CD4-positive, alpha-beta T cell treated with Interferon alpha-2 for 1 hour (primary cell): ENCODE measurements around the gene SLC25A43.
A peak's percentile ranks its signal among the peaks of the same experiment; 100 is the strongest.
"Not testable (repeated sequence)": the region's sequence is repeated elsewhere in the genome, so short reads cannot be mapped to it uniquely, and the experiment has no call there.

Experiments
- DNase-seq, 2 donors: peaks; one replicate each; pipeline ENCODE4 v3.0.0-alpha.2; 2020 to 2022

The SLC25A43 gene

DNA sequence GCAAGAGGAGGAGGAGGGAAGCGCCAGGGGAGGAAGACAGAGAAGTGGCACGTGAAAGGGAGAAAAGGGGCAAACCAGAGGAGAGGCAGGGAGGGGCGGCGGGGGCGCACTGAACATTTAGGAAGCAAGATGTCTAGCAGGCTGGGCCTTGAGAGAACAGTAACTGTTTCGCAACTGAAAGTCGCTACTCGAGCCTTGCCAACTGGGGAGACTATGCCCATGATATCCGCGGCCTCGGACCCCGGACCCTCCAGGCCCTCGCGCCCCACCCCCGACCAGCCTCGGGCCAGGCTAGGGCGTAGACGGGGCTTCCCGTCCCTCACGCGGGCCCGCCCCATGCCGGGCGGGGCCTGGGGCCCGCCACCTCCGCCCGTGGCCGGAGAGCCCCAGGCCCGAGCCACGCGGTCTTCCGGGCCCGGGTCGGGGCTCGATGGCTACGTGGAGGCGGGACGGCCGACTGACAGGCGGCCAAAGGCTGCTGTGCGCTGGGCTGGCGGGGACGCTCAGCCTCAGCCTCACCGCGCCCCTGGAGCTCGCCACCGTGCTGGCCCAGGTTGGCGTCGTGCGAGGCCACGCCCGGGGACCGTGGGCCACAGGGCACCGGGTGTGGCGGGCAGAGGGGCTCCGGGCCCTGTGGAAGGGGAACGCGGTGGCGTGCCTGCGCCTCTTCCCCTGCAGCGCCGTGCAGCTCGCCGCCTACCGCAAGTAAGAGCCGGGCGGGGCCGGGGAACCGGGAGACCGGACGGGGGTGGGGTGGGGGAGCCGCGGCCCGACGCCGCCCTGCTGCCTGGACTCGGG is at the start of gene SLC25A43:
Gene SLC25A43, plus strand, starts transcription at position 363 of the 798 bp plus-strand sequence. Its CDS starts 68 bp downstream, at position 431.
- DNase-seq, result peak in 1 of 2 donors; percentile 34

DNA sequence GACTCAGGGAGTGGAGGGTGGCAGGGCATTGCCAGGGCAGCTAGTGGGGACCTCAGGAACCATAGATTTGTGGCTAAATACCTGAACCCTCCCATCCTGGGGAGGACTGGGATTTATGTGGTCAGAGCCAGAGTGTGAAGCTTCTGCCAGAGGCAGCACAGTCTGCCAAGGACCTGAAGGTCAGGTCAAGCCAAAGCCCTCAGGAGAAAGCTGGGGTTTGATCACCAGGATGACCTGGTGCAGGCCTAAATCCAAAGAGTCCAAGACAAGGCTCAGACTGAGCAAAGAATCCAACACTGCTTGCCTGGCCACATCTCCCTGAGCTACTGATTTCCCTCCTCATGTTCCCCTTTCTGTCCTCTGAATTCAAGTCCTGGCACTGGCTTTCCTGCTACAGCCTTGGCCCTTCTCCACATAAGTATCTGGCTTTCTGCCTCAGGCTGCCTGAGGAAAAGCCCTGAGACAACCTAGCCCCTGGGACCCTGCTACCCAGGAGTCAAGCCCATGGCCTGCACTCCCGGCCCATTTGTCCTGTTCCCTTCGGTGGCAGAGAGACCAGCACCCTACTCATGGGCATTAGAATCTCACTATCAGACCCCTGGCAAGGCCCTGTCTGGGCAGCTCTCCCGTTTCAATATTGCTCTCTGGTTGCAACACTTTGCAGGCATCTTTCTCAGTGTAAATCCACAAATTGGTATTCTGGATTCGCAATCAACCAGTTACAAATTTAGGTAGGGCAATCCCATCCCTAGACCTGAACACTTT is 39.3 kb upstream of the SLC25A43 start:
- DNase-seq, result no peak

DNA sequence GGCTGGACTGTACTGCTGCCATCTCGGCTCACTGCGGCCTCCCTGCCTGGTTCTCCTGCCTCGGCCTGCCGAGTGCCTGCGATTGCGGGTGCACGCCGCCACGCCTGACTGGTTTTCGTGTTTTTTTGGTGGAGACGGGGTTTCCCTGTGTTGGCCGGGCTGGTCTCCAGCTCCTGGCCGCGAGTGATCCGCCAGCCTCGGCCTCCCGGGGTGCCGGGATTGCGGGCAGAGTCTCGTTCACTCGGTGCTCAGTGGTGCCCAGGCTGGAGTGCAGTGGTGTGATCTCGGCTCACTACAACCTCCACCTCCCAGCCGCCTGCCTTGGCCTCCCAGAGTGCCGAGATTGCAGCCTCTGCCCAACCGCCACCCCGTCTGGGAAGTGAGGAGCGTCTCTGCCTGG is 37.7 kb upstream of the SLC25A43 start:
- not testable (repeated sequence) for DNase-seq

DNA sequence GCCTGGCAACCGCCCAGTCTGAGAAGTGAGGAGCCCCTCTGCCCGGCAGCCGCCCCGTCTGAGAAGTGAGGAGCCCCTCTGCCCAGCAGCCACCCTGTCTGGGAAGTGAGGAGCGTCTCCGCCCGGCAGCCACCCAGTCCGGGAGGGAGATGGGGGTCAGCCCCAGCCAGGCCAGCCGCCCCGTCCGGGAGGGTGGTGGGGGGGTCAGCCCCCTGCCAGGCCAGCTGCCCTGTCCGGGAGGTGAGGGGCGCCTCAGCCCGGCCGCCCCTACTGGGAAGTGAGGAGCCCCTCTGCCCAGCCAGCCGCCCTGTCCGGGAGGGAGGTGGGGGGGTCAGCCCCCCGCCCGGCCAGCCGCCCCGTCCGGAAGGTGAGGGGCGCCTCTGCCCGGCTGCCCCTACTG is 37.1 kb upstream of the SLC25A43 start:
- DNase-seq, result not testable (repeated sequence)

DNA sequence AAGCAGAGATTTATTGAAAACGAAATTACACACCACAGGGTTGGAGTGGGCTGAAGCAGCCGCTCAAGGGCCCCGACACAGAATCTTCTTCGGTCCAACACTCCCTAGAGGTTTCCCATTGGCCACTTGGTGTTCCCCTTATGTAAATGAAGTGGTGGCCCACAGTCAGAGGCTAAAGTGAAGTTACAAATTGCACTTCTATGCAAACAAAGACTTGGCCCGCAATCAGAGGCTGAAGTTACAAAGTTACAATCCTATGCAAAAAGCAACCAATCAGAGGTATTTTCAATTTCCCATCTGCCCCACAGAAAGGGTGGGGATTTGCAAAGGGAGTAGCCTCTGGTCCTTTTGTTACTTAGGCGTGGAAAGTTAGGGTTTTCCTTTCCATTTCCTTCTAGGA is 35.7 kb upstream of the SLC25A43 start:
- DNase-seq, result no peak

DNA sequence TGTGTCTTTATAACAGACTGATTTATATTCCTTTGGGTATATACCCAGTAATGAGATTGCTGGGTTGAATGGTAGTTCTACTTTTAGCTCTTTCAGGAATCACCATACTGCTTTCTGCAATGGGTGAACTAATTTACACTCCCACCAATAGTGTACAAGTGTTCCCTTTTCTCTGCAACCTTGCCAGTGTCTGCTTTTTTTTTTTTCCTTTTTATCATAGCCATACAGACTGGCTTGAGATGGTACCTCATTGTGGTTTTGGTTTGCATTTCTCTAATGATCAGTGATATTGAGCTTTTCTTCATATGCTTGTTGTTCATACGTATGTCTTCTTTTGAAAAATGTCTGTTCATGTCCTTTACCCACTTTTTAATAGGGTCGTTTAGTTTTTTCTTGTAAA is 27.3 kb upstream of the SLC25A43 start:
- not testable (repeated sequence) for DNase-seq

DNA sequence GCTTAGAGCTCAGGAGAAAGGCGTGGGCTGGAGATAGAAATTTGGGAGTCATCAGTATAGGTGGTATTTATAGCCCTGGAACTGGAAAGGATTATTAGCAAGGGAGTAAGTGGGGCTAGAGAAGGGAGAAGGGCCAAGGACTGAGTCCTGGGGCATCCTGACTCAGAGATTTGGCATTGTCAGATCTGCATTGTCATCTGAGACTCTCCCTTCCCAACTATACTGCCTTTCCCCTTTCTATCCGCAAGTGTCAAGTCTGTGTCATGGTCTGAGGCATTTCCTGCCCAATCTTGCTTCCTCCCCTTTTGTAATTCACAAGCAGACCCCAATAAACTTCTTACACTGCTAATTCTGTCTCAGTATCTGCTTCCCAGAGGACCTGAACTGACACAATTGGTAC is 24.4 kb upstream of the SLC25A43 start:
- DNase-seq, result no peak

DNA sequence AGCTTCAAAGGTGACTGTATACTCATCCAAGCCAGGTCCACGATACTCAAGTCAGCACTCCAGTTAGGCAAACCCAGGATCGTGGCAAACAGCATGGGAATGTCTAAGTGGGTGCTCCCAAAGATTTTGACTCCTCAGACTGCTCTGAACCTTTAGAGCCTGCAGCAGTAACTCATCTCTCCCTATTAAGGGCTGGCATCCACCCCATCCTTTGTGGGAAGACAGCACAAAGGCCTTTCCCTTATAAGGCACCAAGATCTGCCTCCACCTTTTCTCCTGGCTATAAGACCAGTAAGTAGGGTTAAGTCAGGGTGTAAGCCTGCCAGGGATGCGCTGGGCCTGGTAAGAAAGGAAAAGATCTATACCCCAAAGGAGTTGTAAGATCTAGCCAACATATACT is 23.6 kb upstream of the SLC25A43 start:
- DNase-seq, result no peak

DNA sequence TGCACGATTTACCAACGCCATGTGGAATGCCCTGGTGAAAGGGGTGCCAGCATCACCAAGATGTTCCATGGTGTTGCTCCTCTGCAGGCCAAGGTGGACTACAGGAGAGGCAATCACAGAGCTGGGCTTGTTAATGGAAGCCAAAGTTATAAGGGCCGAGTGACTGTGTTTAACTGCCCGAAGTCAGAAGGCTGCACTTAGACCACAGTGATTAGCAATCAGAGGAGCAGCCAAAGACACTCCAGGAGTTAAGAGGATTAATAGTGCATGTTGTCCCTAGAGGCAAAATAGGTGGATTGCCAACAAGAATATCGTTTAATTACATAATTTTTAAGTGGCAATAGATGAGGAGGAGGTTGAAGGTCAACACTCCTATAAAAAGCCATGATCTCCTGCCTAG is 22.8 kb upstream of the SLC25A43 start:
- no peak for DNase-seq

DNA sequence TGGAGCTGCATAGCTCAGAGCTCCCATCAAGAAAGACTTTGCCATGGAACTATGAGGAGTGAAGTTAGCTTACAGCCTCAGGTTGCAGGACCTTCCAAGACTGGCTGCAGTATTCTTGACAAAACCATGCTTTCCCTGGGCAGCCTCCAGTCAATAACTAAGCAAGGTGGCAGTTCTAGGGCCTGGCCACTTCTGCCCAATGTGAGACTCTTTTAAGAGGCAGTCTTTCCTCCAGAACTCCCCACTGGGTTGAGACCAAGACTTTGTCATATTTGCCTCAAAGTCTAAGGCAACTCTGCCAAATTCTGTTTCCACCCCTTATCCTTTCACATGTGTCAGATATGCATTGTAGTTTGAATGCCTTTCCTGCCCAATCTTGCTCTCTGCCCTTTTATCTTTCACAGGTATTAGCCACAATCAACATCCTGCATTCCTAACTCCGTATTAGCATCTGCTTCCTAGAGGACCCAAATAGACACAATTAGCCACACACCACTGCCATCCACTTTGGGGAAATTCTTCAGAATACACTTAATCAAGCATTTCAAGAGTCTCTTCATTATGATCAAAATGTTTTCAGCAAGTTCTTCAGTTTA is 17.7 kb upstream of the SLC25A43 start:
- DNase-seq, result no peak

DNA sequence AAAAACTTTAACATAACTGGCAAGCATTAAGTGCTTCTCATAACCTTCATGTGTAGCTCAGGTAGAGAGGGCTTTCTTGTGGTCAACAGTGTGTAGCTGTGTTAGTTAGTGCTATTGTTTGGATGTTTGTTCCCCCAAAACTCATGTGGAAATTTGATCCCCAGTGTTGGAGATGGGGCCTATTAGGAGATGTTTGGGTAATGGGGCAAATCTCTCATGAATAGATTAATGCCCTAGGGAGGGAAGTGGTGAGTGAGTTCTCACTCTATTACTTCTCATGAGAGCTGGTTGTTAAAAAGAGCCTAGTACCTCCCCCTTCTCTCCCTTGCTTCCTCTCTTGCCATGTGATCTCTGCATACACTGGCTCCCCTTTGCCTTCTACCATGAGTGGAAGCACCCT is 16.5 kb upstream of the SLC25A43 start:
- no peak for DNase-seq

DNA sequence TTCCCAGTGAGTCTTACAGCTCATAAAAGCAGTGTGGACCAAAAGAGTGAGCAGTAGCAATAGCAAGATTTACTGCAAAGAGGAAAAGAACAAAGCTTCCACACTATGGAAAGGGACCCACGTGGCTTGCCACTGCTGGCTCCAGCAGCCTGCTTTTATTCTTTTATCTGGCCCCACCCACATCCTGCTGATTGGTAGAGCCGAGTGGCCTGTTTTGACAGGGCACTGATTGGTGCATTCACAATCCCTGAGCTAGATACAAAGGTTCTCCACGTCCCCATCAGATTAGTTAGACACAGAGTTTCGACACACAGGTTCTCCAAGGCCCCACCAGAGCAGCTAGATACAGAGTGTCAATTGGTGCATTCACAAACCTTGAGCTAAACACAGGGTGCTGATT is 12.5 kb upstream of the SLC25A43 start:
- not testable (repeated sequence) for DNase-seq

DNA sequence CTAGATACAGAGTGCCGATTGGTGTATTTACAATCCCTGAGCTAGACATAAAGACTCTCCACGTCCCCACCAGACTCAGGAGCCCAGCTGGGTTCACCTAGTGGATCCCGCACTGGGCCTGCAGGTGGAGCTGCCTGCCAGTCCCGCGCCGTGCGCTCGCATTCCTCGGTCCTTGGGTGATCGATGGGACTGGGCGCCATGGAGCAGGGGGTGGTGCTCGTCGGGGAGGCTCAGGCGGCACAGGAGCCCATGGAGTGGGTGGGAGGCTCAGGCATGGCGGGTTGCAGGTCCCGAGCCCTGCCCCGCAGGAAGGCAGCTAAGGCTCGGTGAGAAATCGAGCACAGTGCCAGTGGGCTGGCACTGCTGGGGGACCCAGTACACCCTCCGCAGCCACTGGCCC is 11.7 kb upstream of the SLC25A43 start:
- not testable (repeated sequence) for DNase-seq

DNA sequence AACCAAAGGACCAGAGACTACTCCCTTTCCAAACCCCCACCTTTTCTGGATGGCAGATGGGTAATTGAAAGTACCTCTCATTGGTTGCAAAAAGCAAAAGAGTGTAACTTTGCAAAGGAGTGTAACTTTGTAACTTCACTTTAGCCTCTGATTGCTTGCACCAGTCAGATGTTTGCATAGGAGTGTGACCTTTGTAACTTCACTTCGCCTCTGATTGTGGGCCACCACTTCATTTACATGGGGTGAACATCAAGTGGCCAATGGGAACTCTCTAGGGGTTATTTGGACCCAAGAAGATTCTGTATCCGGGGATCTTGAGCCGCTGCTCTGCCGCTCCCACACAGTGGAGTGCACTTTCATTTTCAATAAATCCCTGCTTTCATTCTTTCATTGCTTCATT is 9.9 kb upstream of the SLC25A43 start:
- no peak for DNase-seq

DNA sequence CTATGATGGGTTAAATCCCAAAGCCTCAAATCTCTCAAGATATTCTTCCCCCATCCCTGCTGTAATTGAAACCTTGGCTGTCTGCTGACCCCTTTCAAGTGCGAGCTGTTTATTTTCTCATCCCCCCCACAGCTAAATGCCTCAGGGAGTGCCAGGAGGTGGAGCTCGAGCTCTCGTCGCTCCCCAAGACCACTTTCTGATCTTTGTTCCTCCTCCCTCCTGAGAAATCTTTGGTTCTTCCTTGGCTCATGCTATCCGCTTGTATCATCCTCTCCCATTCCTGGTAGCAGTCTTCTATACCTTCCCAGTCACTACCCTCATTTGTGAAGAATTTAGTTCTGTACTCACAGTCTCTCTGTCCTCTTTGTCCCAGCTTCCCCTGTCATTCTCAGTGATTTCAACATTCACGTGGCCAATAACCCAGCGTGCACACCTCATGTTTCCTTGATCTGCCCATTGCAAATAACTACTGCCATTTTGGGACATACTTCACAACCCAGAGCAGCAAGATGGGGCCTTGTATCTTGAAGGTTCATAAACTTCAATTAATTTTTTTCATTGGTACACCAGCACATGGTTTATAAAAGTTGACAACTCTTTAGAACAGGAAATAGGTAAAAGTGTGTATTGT is 9.2 kb upstream of the SLC25A43 start:
- DNase-seq, result no peak

DNA sequence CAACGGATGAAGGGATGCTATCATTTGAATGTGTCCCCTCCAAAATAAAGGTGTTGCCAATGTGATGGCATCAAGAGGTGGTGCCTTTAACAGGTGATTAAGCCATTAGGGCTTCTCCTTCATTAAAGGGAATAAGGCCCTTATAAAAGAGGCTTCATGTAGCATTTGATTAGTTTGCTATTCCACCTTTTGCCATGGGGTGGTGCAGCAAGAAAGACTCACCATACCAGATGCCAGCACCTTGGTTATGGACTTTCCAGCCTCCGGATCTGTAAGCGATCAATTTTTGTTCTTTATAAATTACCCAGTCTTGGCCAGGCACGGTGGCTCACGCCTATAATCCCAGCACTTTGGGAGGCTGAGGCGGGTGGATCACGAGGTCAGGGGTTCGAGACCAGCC is 7.9 kb upstream of the SLC25A43 start:
- peak in 1 of 2 donors; percentile 8 for DNase-seq

DNA sequence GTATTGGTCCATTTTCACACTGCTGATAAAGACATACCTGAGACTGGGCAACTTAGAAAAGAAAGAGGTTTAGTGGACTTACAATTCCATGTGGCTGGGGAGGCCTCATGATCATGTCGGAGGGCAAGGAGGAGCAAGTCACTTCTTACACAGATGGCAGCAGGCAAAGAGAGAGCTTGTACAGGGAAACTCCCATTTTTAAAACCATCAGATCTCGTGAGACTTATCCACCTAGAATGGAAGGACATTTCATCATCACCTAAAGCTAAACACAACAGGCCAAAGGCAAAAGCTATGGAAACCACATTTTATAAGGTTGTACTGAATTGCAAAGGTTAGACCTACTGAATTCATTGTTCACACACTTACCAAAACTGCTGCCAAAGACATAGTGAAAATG is 6.0 kb upstream of the SLC25A43 start:
- no peak for DNase-seq

DNA sequence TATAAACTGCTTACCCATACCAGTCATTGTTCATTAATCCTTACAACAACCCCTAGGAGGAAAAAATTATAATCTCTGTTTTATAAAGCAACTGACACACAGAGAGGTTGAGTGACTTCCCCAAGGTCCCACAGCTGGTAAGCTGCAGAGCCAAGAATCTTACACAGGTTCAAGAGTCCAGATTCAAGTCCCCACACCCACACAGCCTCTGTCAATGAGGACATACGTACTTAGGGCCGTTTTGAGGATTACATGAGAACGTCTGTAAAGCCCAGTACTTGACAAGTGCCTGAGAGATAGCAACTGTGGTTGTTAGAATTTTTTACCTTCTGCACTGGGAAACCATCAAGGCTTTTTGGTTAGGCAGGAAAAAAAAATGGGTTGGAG is 556 bp upstream of the SLC25A43 start:
- DNase-seq, result no peak

DNA sequence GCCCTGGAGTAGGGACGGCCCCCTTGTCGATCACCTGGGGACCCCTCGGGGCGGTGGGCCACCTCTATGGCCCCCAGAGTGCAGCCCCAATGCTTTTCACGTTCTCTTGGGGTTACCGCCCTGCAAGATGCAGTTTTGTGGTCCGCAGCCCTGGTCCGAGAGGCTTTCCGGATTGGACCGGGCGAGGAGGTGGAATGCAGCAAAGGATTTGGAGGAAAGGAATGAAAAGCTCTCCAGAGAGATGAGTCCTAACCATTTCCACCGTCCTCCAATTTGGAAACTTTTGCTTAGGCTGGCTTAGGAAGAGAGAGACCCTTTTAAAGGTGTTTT is 601 bp downstream of the SLC25A43 start:
- no peak for DNase-seq

DNA sequence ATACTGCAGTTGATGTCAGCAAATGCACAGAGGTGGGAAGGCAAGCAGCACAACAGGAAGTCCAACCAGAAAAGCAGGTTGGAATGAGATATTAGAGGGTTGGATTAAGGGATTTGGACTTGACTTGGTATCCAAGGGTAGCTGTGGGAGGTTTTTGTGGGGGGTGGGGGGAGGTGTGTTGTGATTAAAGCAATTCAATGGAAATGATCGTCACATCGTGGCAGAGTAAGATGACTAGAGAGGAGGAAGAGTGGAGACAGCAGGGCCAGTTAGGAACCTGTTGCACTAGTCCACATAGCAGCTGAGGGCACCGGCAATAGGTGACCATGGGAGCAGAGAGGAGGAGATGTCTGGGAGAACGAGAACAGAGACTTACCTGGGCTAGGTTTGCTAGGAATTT is 2.4 kb downstream of the SLC25A43 start:
- no peak for DNase-seq

DNA sequence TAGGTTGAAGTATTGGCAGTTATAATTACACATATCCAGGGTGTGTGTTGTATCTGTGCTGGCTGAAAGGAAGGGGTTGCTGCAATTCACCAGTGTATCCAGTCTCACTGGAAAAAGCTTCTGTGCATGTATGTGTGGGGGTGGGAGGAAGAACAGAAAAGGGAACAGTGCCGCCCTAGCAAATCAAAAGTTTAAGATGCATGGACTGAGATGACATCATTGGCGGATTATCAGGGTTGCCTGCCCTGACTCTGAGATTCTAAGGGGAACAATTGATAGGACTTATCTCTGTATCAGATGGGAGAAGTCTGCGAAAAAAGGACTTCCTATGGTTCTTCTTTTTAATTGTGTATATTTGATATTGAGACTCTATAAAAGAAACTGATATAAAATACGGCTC is 3.5 kb downstream of the SLC25A43 start:
- DNase-seq, result no peak

DNA sequence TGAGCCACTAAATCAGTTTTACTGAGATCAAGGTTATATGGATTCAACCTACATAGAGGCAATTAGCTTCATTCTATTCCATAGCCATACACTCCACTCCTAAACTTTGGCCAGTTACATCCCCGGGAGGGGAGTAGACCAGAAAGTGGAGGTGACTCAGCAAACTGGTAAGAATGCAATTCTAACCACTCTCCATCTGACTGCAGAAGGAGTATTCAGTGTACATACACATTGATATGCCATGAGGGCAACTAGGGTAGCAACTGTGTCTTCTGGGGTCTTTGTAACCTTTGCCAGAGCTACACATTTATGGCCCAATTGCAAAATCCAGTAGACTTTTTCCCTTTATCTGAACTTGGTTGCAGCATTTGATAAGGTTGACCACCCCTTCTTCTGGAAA is 7.6 kb downstream of the SLC25A43 start:
- no peak for DNase-seq

DNA sequence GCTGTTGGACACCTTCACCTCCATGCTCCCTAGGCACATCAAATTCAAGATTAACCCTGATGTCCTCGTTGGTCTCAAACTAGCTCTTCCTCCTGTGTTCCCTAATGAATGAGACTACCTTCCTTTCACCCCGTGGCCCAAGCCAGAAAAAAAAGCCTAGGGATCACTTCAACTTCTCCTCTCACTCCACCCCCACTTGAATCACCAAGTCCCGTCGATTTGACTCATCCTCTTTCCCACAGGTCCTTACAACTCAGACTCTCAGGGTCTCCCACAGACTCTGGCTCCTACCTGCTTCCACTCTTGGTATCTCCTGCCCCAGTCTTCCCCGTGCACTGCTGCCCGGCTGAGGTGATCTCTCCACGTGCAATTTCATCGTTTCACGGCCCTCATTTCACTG is 8.5 kb downstream of the SLC25A43 start:
- DNase-seq, result no peak
